ENCODE results near the gene WDR82.

GRCh38 chr3:52325686-52326085, 47.2 kb upstream of the WDR82 start:
- TF ChIP-seq CREM (IDR thresholded peaks at IDR 0.05; ENCODE audit: low read depth) (no peak), ZKSCAN8 (CRISPR knock-in tag; IDR thresholded peaks at IDR 0.05) (no peak), ZNF232 (CRISPR knock-in tag; IDR thresholded peaks at IDR 0.05) (no peak), NFIC (IDR thresholded peaks at IDR 0.05) (no peak), ZBTB49 (CRISPR knock-in tag; IDR thresholded peaks at IDR 0.05; ENCODE audit: borderline replicate concordance) (no peak), ZNF583 (CRISPR knock-in tag; IDR thresholded peaks at IDR 0.05) (no peak), EZH2 (IDR thresholded peaks at IDR 0.05; ENCODE audit: borderline replicate concordance, low read depth, low read length) (no peak), POLR2A (conservative IDR thresholded peaks at IDR 0.05) (no peak)
